Liver (tissue), 3 donors: ENCODE data around the gene MORN4.

Experiments
- ATF3 ChIP-seq: IDR thresholded peaks from 2 replicates; pipeline ENCODE4 v1.6.1; 2016; ENCODE audit warnings: antibody characterized with exemption
- CTCF ChIP-seq: fragments of 150-350 bp; IDR thresholded peaks from 2 replicates; pipeline ENCODE4 v1.5.1; 2017; ENCODE audit warnings: improper control_type of control experiment, low read depth, low read length; ENCODE audit not compliant: missing input control
- EGR1 ChIP-seq, 2 donors: IDR thresholded peaks; 2 replicates each; pipeline ENCODE4 v1.6.1; 2016 to 2018; ENCODE audit warnings: antibody characterized with exemption in 2 of 2, low read depth in 2 of 2
- FOXA2 ChIP-seq: IDR thresholded peaks from 2 replicates; pipeline ENCODE4 v1.6.1; 2016; ENCODE audit warnings: antibody characterized with exemption
- GABPA ChIP-seq, 2 donors: IDR thresholded peaks in 1 of 2; conservative IDR thresholded peaks in 1 of 2; 2 replicates each; pipeline ENCODE4 v1.6.1; 2016; ENCODE audit warnings: antibody characterized with exemption in 2 of 2, mild to moderate bottlenecking in 1 of 2, moderate library complexity in 1 of 2
- JUND ChIP-seq, 2 donors: IDR thresholded peaks; 2 replicates each; pipeline ENCODE4 v1.6.1; 2016; ENCODE audit warnings: antibody characterized with exemption in 2 of 2
- MAX ChIP-seq: IDR thresholded peaks from 2 replicates; pipeline ENCODE4 v1.6.1; 2016; ENCODE audit warnings: antibody characterized with exemption
- RAD21 ChIP-seq, 2 donors: IDR thresholded peaks; 2 replicates each; pipeline ENCODE4 v1.6.1; 2016; ENCODE audit warnings: antibody characterized with exemption in 2 of 2, mild to moderate bottlenecking in 2 of 2
- REST ChIP-seq: IDR thresholded peaks from 2 replicates; pipeline ENCODE4 v1.6.1; 2016; ENCODE audit warnings: antibody characterized with exemption, mild to moderate bottlenecking
- RXRA ChIP-seq, 2 donors: IDR thresholded peaks; 2 replicates each; pipeline ENCODE4 v1.6.1; 2017 to 2018; ENCODE audit warnings: antibody characterized with exemption in 2 of 2, mild to moderate bottlenecking in 1 of 2
- SP1 ChIP-seq: IDR thresholded peaks from 2 replicates; pipeline ENCODE4 v1.6.1; 2018; ENCODE audit warnings: antibody characterized with exemption, mild to moderate bottlenecking
- TAF1 ChIP-seq: conservative IDR thresholded peaks from 2 replicates; pipeline ENCODE4 v1.6.1; 2016; ENCODE audit warnings: antibody characterized with exemption, mild to moderate bottlenecking
- ZBTB33 ChIP-seq: IDR thresholded peaks from 2 replicates; pipeline ENCODE4 v1.6.1; 2016; ENCODE audit warnings: antibody characterized with exemption
- donor health status: healthy.
- donor health status: healthy.

- TF ChIP-seq MAX (no peak), CTCF (no peak), REST (no peak), RAD21 (IDR thresholded peaks at IDR 0.05) (no peak), SP1 (no peak), GABPA (IDR thresholded peaks at IDR 0.05 in 1 of 2, conservative IDR thresholded peaks at IDR 0.05 in 1 of 2) (no peak), FOXA2 (no peak), RXRA (IDR thresholded peaks at IDR 0.05) (no peak), JUND (IDR thresholded peaks at IDR 0.05) (no peak), TAF1 (no peak), EGR1 (IDR thresholded peaks at IDR 0.05; ENCODE audit: low read depth in 2 of 2) (no peak), ZBTB33 (no peak), ATF3 (no peak)
Observed at GRCh38 chr10:97575127-97575668, 58.1 kb downstream of the MORN4 start.
